GM12878 (cell line): Measurements from ENCODE around the gene ACBD5.

Source experiments
- CHD1 ChIP-seq: IDR thresholded peaks from 2 replicates; pipeline ENCODE4 v1.6.1; 2012; ENCODE audit warnings: low read depth, low read length, improper control_type of control experiment
- DPF2 ChIP-seq: fragments of 450-650 bp; IDR thresholded peaks from 2 replicates; pipeline ENCODE4 v1.6.1; 2017; ENCODE audit warnings: mild to moderate bottlenecking
- EGR1 ChIP-seq, 2 experiments: IDR thresholded peaks; 1 replicate in 1 of 2; 2 replicates in 1 of 2; pipeline ENCODE4 v1.6.1; 2011 to 2012; ENCODE audit warnings: low read depth in 2 of 2, low read length in 2 of 2, borderline replicate concordance in 1 of 2, mild to moderate bottlenecking in 1 of 2, moderate library complexity in 1 of 2
- TF ChIP-seq, protein P1 (sequence below): fragments of 450-650 bp; IDR thresholded peaks from 2 replicates; pipeline ENCODE4 v1.6.1; 2017; ENCODE audit warnings: mild to moderate bottlenecking, moderate library complexity

DNA sequence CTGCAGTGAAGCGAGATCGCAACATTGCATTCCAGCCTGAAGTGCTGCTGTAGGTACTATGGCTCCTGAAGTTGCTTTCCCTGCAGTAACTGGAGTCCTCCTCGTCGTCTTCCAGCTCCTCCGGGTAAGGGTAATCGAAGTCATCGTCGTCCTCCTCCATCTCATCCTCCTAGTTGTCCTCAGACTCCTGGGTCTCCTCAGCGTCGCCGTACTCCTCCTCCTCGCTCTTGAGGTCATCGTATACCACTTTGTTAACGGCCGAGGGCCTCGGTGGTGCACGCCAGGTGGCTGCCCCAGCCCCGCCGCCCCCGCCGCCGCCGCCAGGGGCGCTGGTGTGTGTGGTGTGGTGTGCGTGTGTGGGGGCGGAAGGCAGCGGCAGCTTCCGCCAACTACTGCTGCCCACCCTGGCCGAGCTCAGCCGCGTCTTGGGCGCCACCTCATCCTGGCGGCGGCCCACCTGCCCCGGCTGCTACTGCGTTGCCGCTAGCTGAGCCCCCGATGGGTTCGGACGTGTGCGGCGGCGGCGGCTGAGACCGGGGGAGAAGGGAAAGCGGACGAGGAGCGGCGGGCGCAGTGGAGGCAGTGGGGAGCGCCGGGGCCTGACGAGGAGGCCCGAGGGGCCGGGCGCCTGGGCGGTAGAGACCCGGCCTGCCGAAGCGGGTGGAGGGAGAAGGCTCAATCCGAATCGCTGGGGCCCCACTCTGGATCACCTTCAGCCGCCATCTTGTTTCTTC lies 11.8 kb upstream of the ACBD5 start:
- TF ChIP-seq EGR1 (IDR thresholded peaks at IDR 0.05; ENCODE audit: borderline replicate concordance in 1 of 2, low read depth in 2 of 2, low read length in 2 of 2) (peak in 1 of 2 experiments; percentile 97; a peak in 2 of 3 replicates), CHD1 (no peak), DPF2 (peak; percentile 89)
- TF ChIP-seq, protein P1, sequence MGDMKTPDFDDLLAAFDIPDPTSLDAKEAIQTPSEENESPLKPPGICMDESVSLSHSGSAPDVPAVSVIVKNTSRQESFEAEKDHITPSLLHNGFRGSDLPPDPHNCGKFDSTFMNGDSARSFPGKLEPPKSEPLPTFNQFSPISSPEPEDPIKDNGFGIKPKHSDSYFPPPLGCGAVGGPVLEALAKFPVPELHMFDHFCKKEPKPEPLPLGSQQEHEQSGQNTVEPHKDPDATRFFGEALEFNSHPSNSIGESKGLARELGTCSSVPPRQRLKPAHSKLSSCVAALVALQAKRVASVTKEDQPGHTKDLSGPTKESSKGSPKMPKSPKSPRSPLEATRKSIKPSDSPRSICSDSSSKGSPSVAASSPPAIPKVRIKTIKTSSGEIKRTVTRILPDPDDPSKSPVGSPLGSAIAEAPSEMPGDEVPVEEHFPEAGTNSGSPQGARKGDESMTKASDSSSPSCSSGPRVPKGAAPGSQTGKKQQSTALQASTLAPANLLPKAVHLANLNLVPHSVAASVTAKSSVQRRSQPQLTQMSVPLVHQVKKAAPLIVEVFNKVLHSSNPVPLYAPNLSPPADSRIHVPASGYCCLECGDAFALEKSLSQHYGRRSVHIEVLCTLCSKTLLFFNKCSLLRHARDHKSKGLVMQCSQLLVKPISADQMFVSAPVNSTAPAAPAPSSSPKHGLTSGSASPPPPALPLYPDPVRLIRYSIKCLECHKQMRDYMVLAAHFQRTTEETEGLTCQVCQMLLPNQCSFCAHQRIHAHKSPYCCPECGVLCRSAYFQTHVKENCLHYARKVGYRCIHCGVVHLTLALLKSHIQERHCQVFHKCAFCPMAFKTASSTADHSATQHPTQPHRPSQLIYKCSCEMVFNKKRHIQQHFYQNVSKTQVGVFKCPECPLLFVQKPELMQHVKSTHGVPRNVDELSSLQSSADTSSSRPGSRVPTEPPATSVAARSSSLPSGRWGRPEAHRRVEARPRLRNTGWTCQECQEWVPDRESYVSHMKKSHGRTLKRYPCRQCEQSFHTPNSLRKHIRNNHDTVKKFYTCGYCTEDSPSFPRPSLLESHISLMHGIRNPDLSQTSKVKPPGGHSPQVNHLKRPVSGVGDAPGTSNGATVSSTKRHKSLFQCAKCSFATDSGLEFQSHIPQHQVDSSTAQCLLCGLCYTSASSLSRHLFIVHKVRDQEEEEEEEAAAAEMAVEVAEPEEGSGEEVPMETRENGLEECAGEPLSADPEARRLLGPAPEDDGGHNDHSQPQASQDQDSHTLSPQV: 0 out of 2 replicates have a peak, but pooled peaks have one; percentile 28
